ENCODE measurements around the gene NXPH4.

NXPH4 gene

GRCh38 chr12:57185906-57186508 lies 30.6 kb upstream of the NXPH4 start:
- H3K4me3 ChIP-seq (ENCODE audit: low read depth in 1 of 2, low read length in 2 of 2) = no peak overlapping the region
- H3K36me3 ChIP-seq (ENCODE audit: insufficient read depth, low read length) = peaks cover 86% of the 10 kb centered on the region
- H3K27ac ChIP-seq (ENCODE audit: low read depth, low read length) = no peak overlapping the region

GRCh38 chr12:57187222-57188089 lies 29.1 kb upstream of the NXPH4 start:
- Histone ChIP-seq H3K27me3 (ENCODE audit: control insufficient read depth in 1 of 2, insufficient read depth in 2 of 2, low read length in 2 of 2) (no peaks in the 10 kb centered on the region), H3K27ac (ENCODE audit: low read depth, low read length) (no peak overlapping the region), H3K4me3 (ENCODE audit: low read depth in 1 of 2, low read length in 2 of 2) (no peak overlapping the region), H3K9ac (ENCODE audit: low read length) (no peak overlapping the region), H3K9me3 (ENCODE audit: low read length) (no peaks in the 10 kb centered on the region), H3K36me3 (ENCODE audit: insufficient read depth, low read length) (peaks cover 87% of the 10 kb centered on the region), H3K4me1 (ENCODE audit: insufficient read depth, low read length) (peaks cover 5% of the 10 kb centered on the region)

More at GRCh38 chr12:57185906-57186508, 30.6 kb upstream of the NXPH4 start:
- Histone ChIP-seq H3K27me3 (ENCODE audit: control insufficient read depth in 1 of 2, insufficient read depth in 2 of 2, low read length in 2 of 2) (no peaks in the 10 kb centered on the region), H3K9ac (ENCODE audit: low read length) (no peak overlapping the region), H3K4me1 (ENCODE audit: insufficient read depth, low read length) (peaks cover 5% of the 10 kb centered on the region), H3K9me3 (ENCODE audit: low read length) (no peaks in the 10 kb centered on the region)

DNA sequence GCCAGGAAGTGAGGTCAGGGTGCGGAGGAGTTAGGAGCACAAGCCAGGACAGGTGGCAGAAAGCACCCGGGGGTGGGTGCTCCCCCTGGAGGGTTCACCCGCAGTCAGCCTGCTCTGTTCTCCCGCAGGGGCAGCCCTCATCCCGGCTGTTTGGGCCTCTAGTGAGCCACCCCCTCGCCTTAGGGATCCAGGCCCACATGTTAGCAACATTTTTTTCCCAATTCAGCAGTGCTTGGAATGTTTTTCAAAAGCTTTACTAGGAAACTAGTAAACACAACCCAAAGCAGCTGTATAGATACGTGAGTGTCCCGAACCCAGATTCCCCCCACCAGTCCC lies 28.5 kb upstream of the NXPH4 start:
- no peak overlapping the region for H3K9ac ChIP-seq (ENCODE audit: low read length)
- H3K36me3 ChIP-seq (ENCODE audit: insufficient read depth, low read length) = peaks cover 90% of the 10 kb centered on the region
- no peaks in the 10 kb centered on the region for H3K9me3 ChIP-seq (ENCODE audit: low read length)
- H3K27me3 ChIP-seq (ENCODE audit: control insufficient read depth in 1 of 2, insufficient read depth in 2 of 2, low read length in 2 of 2) = no peaks in the 10 kb centered on the region
- H3K27ac ChIP-seq (ENCODE audit: low read depth, low read length) = no peak overlapping the region
- no peak overlapping the region for H3K4me3 ChIP-seq (ENCODE audit: low read depth in 1 of 2, low read length in 2 of 2)
- H3K4me1 ChIP-seq (ENCODE audit: insufficient read depth, low read length) = peaks cover 5% of the 10 kb centered on the region

- Histone ChIP-seq H3K36me3 (ENCODE audit: insufficient read depth, low read length) (peaks cover 90% of the 10 kb centered on the region), H3K4me3 (ENCODE audit: low read depth in 1 of 2, low read length in 2 of 2) (no peak overlapping the region), H3K27me3 (ENCODE audit: control insufficient read depth in 1 of 2, insufficient read depth in 2 of 2, low read length in 2 of 2) (no peaks in the 10 kb centered on the region), H3K4me1 (ENCODE audit: insufficient read depth, low read length) (peaks cover 5% of the 10 kb centered on the region), H3K9ac (ENCODE audit: low read length) (no peak overlapping the region), H3K9me3 (ENCODE audit: low read length) (no peaks in the 10 kb centered on the region), H3K27ac (ENCODE audit: low read depth, low read length) (no peak overlapping the region)
These were observed 26.6 kb upstream of the NXPH4 start for GRCh38 chr12:57190037-57190436.

DNA sequence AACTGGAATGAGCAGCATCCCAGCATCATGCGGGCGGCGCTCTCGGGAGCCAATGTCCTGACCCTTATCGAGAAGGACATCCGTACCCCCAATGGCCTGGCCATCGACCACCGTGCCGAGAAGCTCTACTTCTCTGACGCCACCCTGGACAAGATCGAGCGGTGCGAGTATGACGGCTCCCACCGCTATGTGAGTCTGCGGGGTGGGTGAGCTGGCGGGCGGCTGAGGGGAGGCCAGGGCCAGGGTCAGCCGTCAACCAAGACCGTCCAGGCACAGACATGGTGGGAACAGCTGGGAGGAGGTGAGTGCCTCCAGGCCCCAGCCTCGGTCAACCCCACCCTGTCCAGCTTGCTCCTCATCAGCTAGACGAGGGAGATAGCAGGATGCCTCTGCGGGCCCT lies 25.8 kb upstream of the NXPH4 start:
- Histone ChIP-seq H3K9ac (ENCODE audit: low read length) (no peak overlapping the region), H3K4me1 (ENCODE audit: insufficient read depth, low read length) (peaks cover 5% of the 10 kb centered on the region), H3K27me3 (ENCODE audit: control insufficient read depth in 1 of 2, insufficient read depth in 2 of 2, low read length in 2 of 2) (no peaks in the 10 kb centered on the region), H3K36me3 (ENCODE audit: insufficient read depth, low read length) (peaks cover 90% of the 10 kb centered on the region), H3K9me3 (ENCODE audit: low read length) (no peaks in the 10 kb centered on the region), H3K27ac (ENCODE audit: low read depth, low read length) (no peak overlapping the region), H3K4me3 (ENCODE audit: low read depth in 1 of 2, low read length in 2 of 2) (no peak overlapping the region)

DNA sequence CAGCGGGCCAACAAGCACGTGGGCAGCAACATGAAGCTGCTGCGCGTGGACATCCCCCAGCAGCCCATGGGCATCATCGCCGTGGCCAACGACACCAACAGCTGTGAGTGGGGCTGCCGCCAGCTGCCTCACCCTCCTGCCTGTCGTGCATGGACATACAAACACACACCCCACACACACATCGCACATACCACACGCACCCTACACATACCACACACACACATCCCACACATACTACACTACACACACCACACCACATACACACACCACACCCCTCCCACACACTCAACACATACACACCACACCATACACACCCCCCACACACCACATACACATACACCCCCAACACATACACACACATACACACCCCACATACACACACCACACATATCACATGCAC lies 25.2 kb upstream of the NXPH4 start:
- Histone ChIP-seq H3K4me1 (ENCODE audit: insufficient read depth, low read length) (peaks cover 5% of the 10 kb centered on the region), H3K36me3 (ENCODE audit: insufficient read depth, low read length) (peaks cover 90% of the 10 kb centered on the region), H3K27ac (ENCODE audit: low read depth, low read length) (no peak overlapping the region), H3K9me3 (ENCODE audit: low read length) (no peaks in the 10 kb centered on the region), H3K4me3 (ENCODE audit: low read depth in 1 of 2, low read length in 2 of 2) (no peak overlapping the region), H3K9ac (ENCODE audit: low read length) (no peak overlapping the region), H3K27me3 (ENCODE audit: control insufficient read depth in 1 of 2, insufficient read depth in 2 of 2, low read length in 2 of 2) (no peaks in the 10 kb centered on the region)

DNA sequence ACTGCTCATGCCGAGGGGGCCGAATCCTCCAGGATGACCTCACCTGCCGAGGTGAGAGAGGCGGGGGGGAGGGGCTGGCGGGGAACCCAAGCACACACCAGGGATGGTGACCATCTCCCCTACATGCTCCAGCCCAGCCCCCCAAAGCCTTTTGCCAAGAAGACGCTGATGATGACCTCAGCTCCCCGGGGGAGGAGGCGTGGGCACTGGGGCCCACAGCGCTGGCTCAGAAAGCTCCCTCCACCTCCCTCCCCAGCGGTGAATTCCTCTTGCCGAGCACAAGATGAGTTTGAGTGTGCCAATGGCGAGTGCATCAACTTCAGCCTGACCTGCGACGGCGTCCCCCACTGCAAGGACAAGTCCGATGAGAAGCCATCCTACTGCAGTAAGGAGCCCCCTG lies 23.7 kb upstream of the NXPH4 start:
- Histone ChIP-seq H3K9me3 (ENCODE audit: low read length) (no peaks in the 10 kb centered on the region), H3K27ac (ENCODE audit: low read depth, low read length) (no peak overlapping the region), H3K9ac (ENCODE audit: low read length) (no peak overlapping the region), H3K4me3 (ENCODE audit: low read depth in 1 of 2, low read length in 2 of 2) (no peak overlapping the region), H3K4me1 (ENCODE audit: insufficient read depth, low read length) (peaks cover 5% of the 10 kb centered on the region), H3K27me3 (ENCODE audit: control insufficient read depth in 1 of 2, insufficient read depth in 2 of 2, low read length in 2 of 2) (no peaks in the 10 kb centered on the region), H3K36me3 (ENCODE audit: insufficient read depth, low read length) (peaks cover 90% of the 10 kb centered on the region)

DNA sequence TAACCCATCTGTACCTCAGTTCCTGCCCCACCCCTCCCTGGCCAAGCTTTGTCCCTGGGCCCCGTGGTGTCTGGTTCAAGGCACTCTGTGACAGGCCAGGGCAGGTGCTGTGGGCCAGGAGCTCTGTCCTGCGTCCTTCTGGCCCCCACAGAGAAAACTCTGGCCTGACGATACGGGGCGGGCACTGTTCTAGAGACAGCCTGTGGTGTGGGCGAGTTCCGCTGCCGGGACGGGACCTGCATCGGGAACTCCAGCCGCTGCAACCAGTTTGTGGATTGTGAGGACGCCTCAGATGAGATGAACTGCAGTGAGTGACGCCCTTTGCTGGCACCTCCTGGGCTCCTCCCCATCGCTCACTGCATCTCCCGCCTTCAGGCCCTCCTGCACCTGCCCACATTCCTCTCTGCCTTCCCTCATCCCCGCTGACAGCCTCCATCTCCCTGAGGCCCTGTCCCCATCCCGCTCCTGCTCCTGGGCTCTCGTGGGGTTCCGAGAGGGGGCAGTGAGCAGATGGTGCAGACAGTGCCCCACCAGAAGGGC lies 22.8 kb upstream of the NXPH4 start:
- H3K36me3 ChIP-seq (ENCODE audit: insufficient read depth, low read length) = peaks cover 91% of the 10 kb centered on the region
- H3K4me1 ChIP-seq (ENCODE audit: insufficient read depth, low read length) = peaks cover 5% of the 10 kb centered on the region
- no peak overlapping the region for H3K27ac ChIP-seq (ENCODE audit: low read depth, low read length)
- H3K9me3 ChIP-seq (ENCODE audit: low read length) = no peaks in the 10 kb centered on the region
- no peaks in the 10 kb centered on the region for H3K27me3 ChIP-seq (ENCODE audit: control insufficient read depth in 1 of 2, insufficient read depth in 2 of 2, low read length in 2 of 2)
- no peak overlapping the region for H3K4me3 ChIP-seq (ENCODE audit: low read depth in 1 of 2, low read length in 2 of 2)
- no peak overlapping the region for H3K9ac ChIP-seq (ENCODE audit: low read length)

- H3K9ac ChIP-seq (ENCODE audit: low read length) = no peak overlapping the region
- peaks cover 5% of the 10 kb centered on the region for H3K4me1 ChIP-seq (ENCODE audit: insufficient read depth, low read length)
- H3K4me3 ChIP-seq (ENCODE audit: low read depth in 1 of 2, low read length in 2 of 2) = no peak overlapping the region
- H3K9me3 ChIP-seq (ENCODE audit: low read length) = no peaks in the 10 kb centered on the region
- no peak overlapping the region for H3K27ac ChIP-seq (ENCODE audit: low read depth, low read length)
- no peaks in the 10 kb centered on the region for H3K27me3 ChIP-seq (ENCODE audit: control insufficient read depth in 1 of 2, insufficient read depth in 2 of 2, low read length in 2 of 2)
- H3K36me3 ChIP-seq (ENCODE audit: insufficient read depth, low read length) = peaks cover 91% of the 10 kb centered on the region
These were observed 22.3 kb upstream of the NXPH4 start for GRCh38 chr12:57194253-57194652.

DNA sequence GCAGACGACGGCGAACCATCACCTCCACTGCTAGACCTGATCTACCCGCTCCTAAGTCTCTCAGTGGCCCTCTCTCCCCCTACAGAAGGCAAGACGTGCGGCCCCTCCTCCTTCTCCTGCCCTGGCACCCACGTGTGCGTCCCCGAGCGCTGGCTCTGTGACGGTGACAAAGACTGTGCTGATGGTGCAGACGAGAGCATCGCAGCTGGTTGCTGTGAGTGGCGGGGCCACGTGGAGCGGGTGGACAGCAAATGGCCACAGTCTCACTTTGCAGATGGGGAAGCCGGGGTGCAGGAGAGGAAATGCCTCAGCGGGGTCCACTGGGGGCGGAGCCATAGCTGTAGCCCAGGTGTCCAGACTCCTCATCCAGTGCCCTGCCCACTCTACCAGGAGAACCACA lies 21.4 kb upstream of the NXPH4 start:
- no peak overlapping the region for H3K4me3 ChIP-seq (ENCODE audit: low read depth in 1 of 2, low read length in 2 of 2)
- H3K9me3 ChIP-seq (ENCODE audit: low read length) = no peaks in the 10 kb centered on the region
- peaks cover 4% of the 10 kb centered on the region for H3K4me1 ChIP-seq (ENCODE audit: insufficient read depth, low read length)
- no peaks in the 10 kb centered on the region for H3K27me3 ChIP-seq (ENCODE audit: control insufficient read depth in 1 of 2, insufficient read depth in 2 of 2, low read length in 2 of 2)
- H3K36me3 ChIP-seq (ENCODE audit: insufficient read depth, low read length) = peaks cover 98% of the 10 kb centered on the region
- H3K9ac ChIP-seq (ENCODE audit: low read length) = no peak overlapping the region
- H3K27ac ChIP-seq (ENCODE audit: low read depth, low read length) = no peak overlapping the region

DNA sequence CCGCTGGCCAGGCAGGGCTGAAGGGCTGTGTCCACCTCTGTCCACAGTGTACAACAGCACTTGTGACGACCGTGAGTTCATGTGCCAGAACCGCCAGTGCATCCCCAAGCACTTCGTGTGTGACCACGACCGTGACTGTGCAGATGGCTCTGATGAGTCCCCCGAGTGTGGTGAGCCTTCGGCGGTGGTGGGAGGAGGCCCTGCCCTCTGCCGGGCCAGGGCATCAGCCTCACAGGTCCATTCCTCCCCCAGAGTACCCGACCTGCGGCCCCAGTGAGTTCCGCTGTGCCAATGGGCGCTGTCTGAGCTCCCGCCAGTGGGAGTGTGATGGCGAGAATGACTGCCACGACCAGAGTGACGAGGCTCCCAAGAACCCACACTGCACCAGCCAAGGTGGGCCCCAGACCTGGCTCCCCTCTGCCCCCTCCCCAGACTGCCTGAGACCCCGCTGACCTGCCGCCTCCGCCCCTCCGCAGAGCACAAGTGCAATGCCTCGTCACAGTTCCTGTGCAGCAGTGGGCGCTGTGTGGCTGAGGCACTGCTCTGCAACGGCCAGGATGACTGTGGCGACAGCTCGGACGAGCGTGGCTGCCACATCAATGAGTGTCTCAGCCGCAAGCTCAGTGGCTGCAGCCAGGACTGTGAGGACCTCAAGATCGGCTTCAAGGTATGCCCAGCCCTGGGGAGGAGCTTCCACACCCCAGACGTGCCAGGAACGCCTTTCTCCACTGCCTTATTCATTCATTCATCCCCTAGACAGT lies 20.8 kb upstream of the NXPH4 start:
- H3K9ac ChIP-seq (ENCODE audit: low read length) = no peak overlapping the region
- peaks cover 97% of the 10 kb centered on the region for H3K36me3 ChIP-seq (ENCODE audit: insufficient read depth, low read length)
- no peak overlapping the region for H3K4me3 ChIP-seq (ENCODE audit: low read depth in 1 of 2, low read length in 2 of 2)
- no peaks in the 10 kb centered on the region for H3K9me3 ChIP-seq (ENCODE audit: low read length)
- no peaks in the 10 kb centered on the region for H3K4me1 ChIP-seq (ENCODE audit: insufficient read depth, low read length)
- H3K27ac ChIP-seq (ENCODE audit: low read depth, low read length) = no peak overlapping the region
- H3K27me3 ChIP-seq (ENCODE audit: control insufficient read depth in 1 of 2, insufficient read depth in 2 of 2, low read length in 2 of 2) = no peaks in the 10 kb centered on the region

Data from muscle layer of colon (tissue), 2 donors.